Upper lobe of left lung (tissue), 6 donors: ENCODE data around the gene RHOV. TPM values are rescaled to one million over a fixed set of nuclear protein-coding genes. Genes with fewer than 3 reads are reported as not detected.

Experiments
- ATAC-seq, 2 donors: fragments of 200-7000 bp; cut with Tn5 transposase; one replicate each; pipeline ENCODE4 v1.9.1; 2022; ENCODE audit warnings: mild to moderate bottlenecking in 2 of 2, moderate library complexity in 2 of 2; ENCODE audit not compliant: low FRiP score in 2 of 2
- DNase-seq, 2 donors: peaks; one replicate each; pipeline ENCODE4 v3.0.0-alpha.2; 2019 to 2020
- H3K27ac ChIP-seq, 4 donors: fragments of 200-600 bp; sonication (generic); one replicate each; pipeline ENCODE4 v1.5.1; 2016 to 2019
- H3K27me3 ChIP-seq, 4 donors: fragments of 200-600 bp; sonication (generic); one replicate each; pipeline ENCODE4 v1.5.1; 2017 to 2019
- H3K36me3 ChIP-seq, 4 donors: fragments of 200-600 bp; sonication (generic); one replicate each; pipeline ENCODE4 v1.5.1; 2016 to 2019
- H3K4me1 ChIP-seq, 4 donors: fragments of 200-600 bp; sonication (generic); one replicate each; pipeline ENCODE4 v1.5.1; 2018 to 2019
- H3K4me3 ChIP-seq, 4 donors: fragments of 200-600 bp; sonication (generic); one replicate each; pipeline ENCODE4 v1.5.1; 2017 to 2019; ENCODE audit warnings: mild to moderate bottlenecking in 2 of 4, moderate library complexity in 1 of 4
- H3K9me3 ChIP-seq, 4 donors: fragments of 200-600 bp; sonication (generic); one replicate each; pipeline ENCODE4 v1.5.1; 2018 to 2019
- EP300 ChIP-seq, 4 donors: sonication (generic); formaldehyde crosslinking; IDR thresholded peaks; one replicate each; pipeline ENCODE4 v1.5.1; 2017; ENCODE audit warnings: antibody characterized with exemption in 4 of 4, control low read depth in 2 of 4
- POLR2A ChIP-seq, 4 donors: fragments of 450-650 bp; IDR thresholded peaks; one replicate each; pipeline ENCODE4 v1.5.1; 2016 to 2017; ENCODE audit warnings: antibody characterized with exemption in 4 of 4, mild to moderate bottlenecking in 2 of 4
- POLR2AphosphoS5 ChIP-seq, 2 donors: sonication (generic); formaldehyde crosslinking; IDR thresholded peaks; one replicate each; pipeline ENCODE4 v1.5.1; 2017; ENCODE audit warnings: antibody characterized with exemption in 2 of 2
- WGBS, 2 donors: methylation state at CpG; one replicate each; pipeline ENCODE4 v1.1.5; 2017 to 2018; 5-methylcytosine and 5-hydroxymethylcytosine counted together
- total RNA-seq, 6 donors: library from RNA; depleted of rRNA in 4 of 6; stranded (reverse); fragments of >200 nt in 4 of 6; gene quantifications; one replicate each; pipeline versions ENCODE4 v1.1.0 to v1.2.1, GENCODE V29; 2016 to 2021
- TF ChIP-seq, protein P1 (sequence below), 6 experiments: fragments of 450-650 bp in 4 of 6; fragments of 200-600 bp in 2 of 6; sonication (generic) in 2 of 6; IDR thresholded peaks; one replicate each; pipeline ENCODE4 v1.5.1; 2016 to 2019; ENCODE audit warnings: antibody characterized with exemption in 6 of 6
- donor health status: DM: no; HTN: no; CAD: no; lungs with moderate emphysema.
- donor health status: DM: no; HTN: yes; CAD: no; lungs with severe emphysema.

Gene RHOV
- total RNA-seq, 6 donors from 2014 or later: 0.46 to 2.1 (median 0.77) TPM; not detected in 3

DNA sequence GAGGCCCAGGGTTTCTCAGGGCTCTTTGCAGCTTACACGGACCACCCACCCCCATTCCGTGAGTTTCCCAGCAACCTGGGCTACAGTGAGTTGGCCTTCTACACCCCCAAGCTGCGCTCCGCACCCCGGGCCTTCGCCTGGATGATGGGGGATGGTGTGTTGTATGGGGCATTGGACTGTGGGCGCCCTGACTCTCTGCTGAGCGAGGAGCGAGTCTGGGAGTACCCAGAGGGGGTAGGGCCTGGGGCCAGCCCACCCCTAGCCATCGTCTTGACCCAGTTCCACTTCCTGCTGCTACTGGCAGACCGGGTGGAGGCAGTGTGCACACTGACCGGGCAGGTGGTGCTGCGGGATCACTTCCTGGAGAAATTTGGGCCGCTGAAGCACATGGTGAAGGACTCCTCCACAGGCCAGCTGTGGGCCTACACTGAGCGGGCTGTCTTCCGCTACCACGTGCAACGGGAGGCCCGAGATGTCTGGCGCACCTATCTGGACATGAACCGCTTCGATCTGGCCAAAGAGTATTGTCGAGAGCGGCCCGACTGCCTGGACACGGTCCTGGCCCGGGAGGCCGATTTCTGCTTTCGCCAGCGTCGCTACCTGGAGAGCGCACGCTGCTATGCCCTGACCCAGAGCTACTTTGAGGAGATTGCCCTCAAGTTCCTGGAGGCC is 25.6 kb upstream of the RHOV start:
- Histone ChIP-seq H3K4me1 (peaks cover 28 to 50% (median 37%) of the 10 kb centered on the region in 4 donors), H3K36me3 (peaks cover 26 to 82% (median 60%) of the 10 kb centered on the region in 4 donors), H3K9me3 (no peaks in the 10 kb centered on the region), H3K27ac (no peak overlapping the region), H3K27me3 (no peaks in the 10 kb centered on the region), H3K4me3 (no peak overlapping the region)
- 93 to 96% methylated on average over 26 to 30 of the region's 33 CpGs for WGBS, 2 donors
- no peak for TF ChIP-seq POLR2A (IDR thresholded peaks at IDR 0.05)
- no peak for TF ChIP-seq POLR2AphosphoS5 (IDR thresholded peaks at IDR 0.05)
- TF ChIP-seq, protein P1, sequence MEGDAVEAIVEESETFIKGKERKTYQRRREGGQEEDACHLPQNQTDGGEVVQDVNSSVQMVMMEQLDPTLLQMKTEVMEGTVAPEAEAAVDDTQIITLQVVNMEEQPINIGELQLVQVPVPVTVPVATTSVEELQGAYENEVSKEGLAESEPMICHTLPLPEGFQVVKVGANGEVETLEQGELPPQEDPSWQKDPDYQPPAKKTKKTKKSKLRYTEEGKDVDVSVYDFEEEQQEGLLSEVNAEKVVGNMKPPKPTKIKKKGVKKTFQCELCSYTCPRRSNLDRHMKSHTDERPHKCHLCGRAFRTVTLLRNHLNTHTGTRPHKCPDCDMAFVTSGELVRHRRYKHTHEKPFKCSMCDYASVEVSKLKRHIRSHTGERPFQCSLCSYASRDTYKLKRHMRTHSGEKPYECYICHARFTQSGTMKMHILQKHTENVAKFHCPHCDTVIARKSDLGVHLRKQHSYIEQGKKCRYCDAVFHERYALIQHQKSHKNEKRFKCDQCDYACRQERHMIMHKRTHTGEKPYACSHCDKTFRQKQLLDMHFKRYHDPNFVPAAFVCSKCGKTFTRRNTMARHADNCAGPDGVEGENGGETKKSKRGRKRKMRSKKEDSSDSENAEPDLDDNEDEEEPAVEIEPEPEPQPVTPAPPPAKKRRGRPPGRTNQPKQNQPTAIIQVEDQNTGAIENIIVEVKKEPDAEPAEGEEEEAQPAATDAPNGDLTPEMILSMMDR (IDR thresholded peaks at IDR 0.05): no peak
- TF ChIP-seq EP300 (IDR thresholded peaks at IDR 0.05): no peak
- peak in 1 of 2 donors; percentile 60 for DNase-seq
- no peak for ATAC-seq

DNA sequence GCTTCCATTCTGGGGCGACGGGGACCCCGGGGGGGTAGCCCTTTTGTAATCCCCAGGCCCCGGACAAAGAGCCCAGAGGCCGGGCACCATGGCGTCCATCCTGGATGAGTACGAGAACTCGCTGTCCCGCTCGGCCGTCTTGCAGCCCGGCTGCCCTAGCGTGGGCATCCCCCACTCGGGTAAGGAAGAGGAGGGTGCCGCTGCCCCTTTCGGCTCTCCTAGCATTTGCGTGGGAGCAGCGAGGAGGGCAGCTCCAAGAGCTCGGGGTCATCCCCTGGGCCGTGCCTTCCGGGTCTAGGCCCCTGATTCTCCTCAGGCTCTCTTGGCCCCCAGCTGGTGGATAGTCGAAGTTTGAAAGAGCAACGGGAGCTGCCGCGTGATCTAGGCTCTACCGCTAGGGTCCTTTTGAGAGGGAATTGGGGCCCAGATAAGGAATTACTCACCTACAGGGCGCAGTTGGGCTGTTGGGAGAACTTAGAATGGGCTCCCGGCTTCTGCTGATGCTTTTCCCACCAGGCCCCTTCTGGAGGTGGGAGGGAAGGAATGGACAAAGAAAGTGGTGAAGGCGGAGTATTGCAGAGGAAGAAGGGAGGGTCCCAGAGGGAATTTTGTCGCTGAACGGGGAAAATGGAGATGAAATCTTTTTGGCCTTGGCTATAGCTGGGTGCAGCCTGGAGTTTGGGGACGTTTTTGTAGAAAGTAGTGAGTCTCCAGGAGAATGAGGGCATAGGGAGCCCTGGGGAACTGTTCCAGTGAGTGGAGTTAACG is 20.8 kb upstream of the RHOV start:
- DNase-seq (peak; percentile 55 to 86), ATAC-seq (peak; percentile 81 to 85)
- no peaks in the 10 kb centered on the region for H3K9me3 ChIP-seq
- peak overlapping the region; percentile 64 to 94 (median 78) for H3K4me3 ChIP-seq
- TF ChIP-seq POLR2A (IDR thresholded peaks at IDR 0.05) (no peak), POLR2AphosphoS5 (IDR thresholded peaks at IDR 0.05) (no peak), EP300 (IDR thresholded peaks at IDR 0.05) (no peak)
- TF ChIP-seq, protein P1 (IDR thresholded peaks at IDR 0.05): peak; percentile 36 to 85 (median 54)
- no peaks in the 10 kb centered on the region for H3K27me3 ChIP-seq
- H3K27ac ChIP-seq: peak overlapping the region; percentile 86 to 95 (median 92)
- H3K36me3 ChIP-seq: peaks cover 13 to 42% (median 25%) of the 10 kb centered on the region in 4 donors
- H3K4me1 ChIP-seq: peaks cover 13 to 31% (median 21%) of the 10 kb centered on the region in 4 donors
- WGBS, 2 donors: 5 to 7% methylated on average over 8 to 22 of the region's 33 CpGs

GRCh38 chr15:40893733-40894680 is 20.0 kb upstream of the RHOV start, which contains the start of gene VPS18:
VPS18 (plus strand) TSS chr15:40894450; CDS start chr15:40894769, 319 bp downstream.
- 4 to 7% methylated on average over 14 to 37 of the region's 55 CpGs for WGBS, 2 donors
- peaks cover 13 to 31% (median 21%) of the 10 kb centered on the region in 4 donors for H3K4me1 ChIP-seq
- peak in 3 of 4 donors; percentile 67 to 90 (median 77) for TF ChIP-seq POLR2A (IDR thresholded peaks at IDR 0.05)
- TF ChIP-seq EP300 (IDR thresholded peaks at IDR 0.05): peak in 1 of 4 donors; percentile 81
- TF ChIP-seq, protein P1 (IDR thresholded peaks at IDR 0.05): peak; percentile 98 to 100 (median 99)
- TF ChIP-seq POLR2AphosphoS5 (IDR thresholded peaks at IDR 0.05): peak; percentile 86 to 93
- no peaks in the 10 kb centered on the region for H3K27me3 ChIP-seq
- H3K9me3 ChIP-seq: no peaks in the 10 kb centered on the region
- DNase-seq (peak; percentile 97 to 100), ATAC-seq (peak; percentile 98 to 99)
- peaks cover 5 to 33% (median 16%) of the 10 kb centered on the region in 4 donors for H3K36me3 ChIP-seq
- H3K4me3 ChIP-seq: peak within 1 kb of the TSS; percentile 64 to 94 (median 78)
- peak within 1 kb of the TSS; percentile 86 to 95 (median 92) for H3K27ac ChIP-seq

DNA sequence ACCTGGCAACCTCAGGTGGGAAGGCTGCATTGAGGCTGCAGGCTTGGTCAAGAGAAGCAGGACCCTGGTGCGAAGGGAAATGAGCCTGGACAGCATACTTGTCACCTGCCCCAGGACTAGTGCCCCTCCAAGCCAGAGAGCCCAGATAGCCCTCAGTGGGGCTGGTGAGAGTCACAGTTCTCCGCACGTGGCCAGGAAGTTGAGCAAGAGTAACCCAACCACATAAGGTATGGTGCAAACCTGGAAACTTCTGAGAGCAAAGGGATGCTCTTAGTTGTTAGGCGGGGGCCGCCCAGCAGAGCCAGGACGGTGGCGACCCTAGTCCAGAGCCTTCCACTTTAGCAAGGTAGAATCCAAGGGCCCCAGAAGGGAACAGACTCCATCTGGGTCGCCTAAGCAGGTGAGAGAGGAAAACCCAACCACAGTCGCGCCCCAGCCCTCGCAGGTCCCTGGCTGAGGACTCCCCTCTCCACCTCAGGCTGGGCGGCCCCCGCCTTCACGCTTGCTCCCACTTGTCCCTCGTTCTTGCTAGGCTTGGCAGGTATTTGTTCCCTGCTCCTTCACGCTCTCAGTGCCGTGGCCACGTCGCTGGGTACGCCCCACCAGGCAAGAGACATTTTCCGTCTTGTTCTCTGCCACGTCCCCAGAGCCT is 19.1 kb upstream of the RHOV start:
- Histone ChIP-seq H3K4me3 (no peak overlapping the region), H3K27ac (peak overlapping the region in 2 of 4 donors; percentile 82 to 94), H3K36me3 (peaks cover 0 to 25% (median 10%) of the 10 kb centered on the region in 4 donors), H3K4me1 (peaks cover 13 to 31% (median 21%) of the 10 kb centered on the region in 4 donors), H3K27me3 (no peaks in the 10 kb centered on the region), H3K9me3 (no peaks in the 10 kb centered on the region)
- DNase-seq: peak in 1 of 2 donors; percentile 86
- TF ChIP-seq EP300 (IDR thresholded peaks at IDR 0.05) (no peak), POLR2A (IDR thresholded peaks at IDR 0.05) (no peak), POLR2AphosphoS5 (IDR thresholded peaks at IDR 0.05) (no peak)
- TF ChIP-seq, protein P1 (IDR thresholded peaks at IDR 0.05): no peak
- WGBS, 2 donors: 75 to 76% methylated on average over 22 of the region's 22 CpGs
- no peak for ATAC-seq
